NAMALWA (cell line): ENCODE results near the gene RNF152.

Experiments
- DNase-seq: peaks from one replicate; pipeline ENCODE4 v3.0.0-alpha.2; 2015; ENCODE audit warnings: low spot score

RNF152 gene

DNA sequence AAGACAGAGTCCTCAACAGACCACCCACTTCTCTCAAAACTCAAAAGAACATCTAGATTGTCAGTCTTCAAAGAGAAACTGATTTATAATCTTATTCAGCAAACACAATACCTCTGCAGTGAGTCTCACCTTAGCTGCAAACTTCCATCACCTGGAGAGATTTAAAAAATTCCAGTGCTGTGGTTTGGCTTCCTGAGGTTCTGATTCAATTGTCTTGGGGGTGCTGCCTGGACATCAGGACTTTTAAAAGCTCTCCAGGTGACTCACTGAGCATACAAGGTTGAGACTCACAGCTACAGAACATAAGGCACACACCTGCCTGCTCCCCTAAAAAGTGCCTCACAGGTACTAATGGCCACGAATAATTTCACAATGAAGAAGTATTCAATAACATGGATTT is 40.3 kb downstream of the RNF152 start:
- DNase-seq = no peak

DNA sequence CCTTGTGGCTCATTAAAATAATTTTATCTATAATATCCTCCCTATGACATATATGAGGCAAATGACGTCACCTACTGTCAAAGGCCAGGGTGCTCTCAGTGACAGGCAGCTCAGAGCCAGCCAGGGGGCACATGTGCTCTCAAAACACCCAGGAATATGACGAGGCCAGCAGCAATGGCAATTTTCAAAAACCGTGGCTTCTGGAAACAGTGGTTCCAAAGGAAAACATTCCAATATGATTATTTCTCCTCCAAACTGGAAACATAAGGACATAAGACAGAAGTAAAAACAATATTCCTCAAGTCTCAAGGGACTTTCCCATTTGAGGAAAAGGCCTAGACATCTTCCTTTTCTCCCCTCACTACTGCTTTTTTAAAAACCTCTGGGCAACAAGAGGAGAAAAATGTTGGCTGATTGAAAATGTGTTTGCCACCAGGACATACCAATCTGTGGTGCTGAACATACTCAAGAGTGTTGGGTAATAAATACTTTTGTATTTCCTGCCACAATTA is 40.8 kb downstream of the RNF152 start:
- DNase-seq = peak; percentile 2

DNA sequence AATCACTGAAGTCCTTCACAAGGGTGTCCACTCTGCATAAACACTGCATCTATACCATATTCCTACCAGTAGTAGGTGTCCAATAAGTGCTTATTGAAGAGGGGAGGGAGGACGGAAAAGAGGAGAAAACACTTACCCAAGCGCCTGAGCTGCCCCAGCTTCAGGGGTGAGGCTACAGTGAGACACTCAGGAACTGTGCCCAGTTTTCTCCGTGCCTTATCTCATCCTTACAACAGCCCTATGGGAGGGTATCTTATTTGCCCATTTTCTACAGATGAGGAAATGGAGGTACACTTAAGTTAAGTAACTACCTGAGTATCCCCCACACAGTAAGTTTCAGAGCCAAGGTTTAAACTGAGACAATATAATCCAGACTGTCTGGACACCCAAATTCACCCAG is 41.5 kb downstream of the RNF152 start:
- no peak for DNase-seq

DNA sequence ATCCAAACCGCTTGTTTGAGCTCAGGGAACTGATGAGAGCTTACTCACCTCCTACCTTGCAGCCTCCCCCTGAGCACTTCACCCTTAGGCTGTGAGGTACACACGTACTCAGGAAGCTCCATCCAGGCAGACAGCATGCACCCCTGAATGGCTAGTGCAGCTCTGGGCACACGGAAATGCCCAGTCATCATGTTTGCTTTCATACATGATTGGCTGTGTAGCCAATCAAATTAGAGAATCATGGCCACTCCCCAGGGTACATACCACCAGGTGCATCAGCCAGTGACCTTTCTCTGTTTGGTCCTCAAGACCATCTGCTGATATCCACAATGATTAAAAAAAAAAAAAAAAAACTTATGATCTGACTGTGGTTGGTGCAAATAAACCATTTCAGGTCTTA is 42.1 kb downstream of the RNF152 start:
- no peak for DNase-seq

DNA sequence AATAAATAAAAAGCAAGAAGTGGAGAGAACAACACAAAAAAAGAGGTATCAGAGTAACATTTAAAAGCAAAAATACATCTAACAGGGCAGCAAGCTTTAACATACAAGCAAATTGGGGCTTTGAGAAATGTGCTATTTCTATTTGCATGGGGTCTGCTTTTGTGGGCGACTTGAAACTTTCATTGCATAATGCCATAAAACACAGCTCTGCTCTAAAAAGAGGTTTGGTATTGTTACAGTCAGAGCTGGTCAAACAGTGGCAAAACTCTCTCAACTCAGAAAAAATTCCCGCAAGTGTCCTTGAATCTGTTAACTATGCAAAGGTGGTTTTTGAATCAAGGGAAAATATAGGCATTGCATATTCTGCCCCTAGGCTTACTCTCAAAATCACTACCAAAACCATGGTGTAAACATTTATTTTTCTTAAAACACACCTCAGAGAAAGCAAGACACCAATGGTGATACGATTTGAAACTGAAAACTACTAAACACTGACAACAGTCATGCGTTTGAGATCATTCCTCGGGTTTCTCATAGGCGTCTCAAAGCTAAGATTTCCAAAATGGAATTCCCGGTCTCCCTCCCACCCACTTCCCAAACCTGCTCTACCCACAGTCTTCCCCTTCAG is 45.5 kb downstream of the RNF152 start:
- DNase-seq = no peak

DNA sequence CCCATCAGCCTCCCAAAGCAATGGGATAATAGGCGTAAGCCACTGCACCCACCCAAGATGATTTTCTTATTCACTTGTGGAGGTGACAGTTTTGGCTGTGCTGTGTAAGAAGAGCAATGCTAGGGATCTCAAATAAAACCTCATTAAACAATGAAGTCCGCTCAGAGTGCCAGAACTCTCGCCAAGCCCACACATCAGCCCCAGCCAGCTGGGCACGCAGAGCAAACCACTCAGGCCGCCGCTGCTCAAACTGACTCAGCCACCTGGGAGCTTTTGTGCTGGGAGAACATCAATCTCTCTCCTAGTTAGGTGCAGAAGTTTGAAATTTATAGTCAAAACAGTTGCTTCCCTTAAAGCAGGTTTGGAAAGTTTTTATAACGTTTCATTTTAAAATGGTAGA is 47.6 kb downstream of the RNF152 start:
- no peak for DNase-seq

DNA sequence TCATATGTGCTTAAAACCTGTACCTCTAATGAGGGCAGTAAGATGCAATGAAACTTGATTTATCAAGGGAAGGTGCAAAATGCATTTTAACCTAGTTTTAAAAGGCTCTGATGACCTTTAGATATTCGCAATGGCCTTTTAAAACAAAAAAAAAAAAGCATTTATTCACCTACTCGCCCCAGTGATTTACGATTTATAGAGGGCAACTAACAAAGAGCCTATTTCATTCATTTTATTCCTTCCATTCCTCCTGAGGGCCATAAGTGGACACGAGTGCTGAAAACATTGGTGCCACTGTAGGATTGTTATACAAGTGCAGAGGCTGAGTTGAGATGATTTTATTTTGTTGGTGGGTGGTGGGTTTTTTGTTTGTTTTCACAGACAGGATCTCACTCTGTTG is 48.1 kb downstream of the RNF152 start:
- no peak for DNase-seq

DNA sequence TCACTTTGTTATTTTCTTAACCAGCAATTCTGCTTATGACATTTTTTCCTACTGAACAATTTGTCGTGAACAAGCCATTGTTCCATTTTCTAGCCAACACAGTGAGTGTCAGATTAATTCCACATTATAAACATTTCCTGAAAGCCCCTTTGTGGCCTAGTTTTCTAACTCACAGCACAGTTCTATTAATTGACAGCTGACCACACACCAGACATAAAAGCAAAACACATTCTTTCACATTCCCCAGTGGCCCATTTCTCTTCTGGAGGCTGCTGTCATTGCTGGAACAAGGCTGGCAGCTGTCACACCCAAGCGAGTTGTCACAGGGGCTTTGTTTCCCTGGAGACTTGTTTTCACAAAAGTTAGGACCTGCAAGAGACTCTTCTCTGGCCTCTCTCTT is 50.7 kb downstream of the RNF152 start:
- no peak for DNase-seq

DNA sequence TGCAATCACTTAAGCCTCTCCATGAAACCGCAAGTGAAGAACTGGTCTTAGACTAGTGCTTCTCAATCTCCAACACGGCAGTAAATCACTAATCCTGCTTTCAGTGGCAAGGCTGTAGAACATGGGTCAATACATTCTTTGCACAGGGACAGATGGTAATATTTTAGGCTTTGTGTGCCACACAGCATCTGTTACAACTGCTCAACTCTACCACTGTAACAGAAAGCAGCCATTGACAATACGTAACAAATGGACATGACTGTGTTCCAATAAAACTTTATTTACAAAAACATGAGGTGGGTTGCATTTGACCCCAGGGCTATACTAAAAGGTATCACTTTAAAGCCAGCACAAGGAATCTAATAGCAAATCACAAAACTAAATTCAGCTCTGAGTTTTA is 51.1 kb downstream of the RNF152 start:
- no peak for DNase-seq

DNA sequence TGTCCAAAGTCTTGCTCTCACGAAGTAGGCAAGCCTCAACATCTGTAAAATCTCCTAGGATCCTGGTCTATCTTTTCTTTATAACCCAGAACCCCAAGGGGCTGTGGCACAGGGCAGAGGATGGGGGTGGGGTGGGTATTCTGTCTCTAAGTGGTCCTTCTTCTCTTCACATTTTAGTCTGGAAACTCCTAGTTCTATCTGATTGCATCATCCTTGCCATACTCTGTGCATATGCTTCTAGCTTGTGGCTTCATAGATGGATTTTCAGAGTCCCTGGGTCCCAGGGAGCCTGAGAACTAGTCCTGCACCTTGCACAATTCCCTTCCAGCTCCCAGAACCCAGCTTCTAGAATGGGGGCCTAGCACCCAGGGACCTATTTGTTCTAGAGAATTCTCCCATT is 52.5 kb downstream of the RNF152 start:
- DNase-seq = no peak

DNA sequence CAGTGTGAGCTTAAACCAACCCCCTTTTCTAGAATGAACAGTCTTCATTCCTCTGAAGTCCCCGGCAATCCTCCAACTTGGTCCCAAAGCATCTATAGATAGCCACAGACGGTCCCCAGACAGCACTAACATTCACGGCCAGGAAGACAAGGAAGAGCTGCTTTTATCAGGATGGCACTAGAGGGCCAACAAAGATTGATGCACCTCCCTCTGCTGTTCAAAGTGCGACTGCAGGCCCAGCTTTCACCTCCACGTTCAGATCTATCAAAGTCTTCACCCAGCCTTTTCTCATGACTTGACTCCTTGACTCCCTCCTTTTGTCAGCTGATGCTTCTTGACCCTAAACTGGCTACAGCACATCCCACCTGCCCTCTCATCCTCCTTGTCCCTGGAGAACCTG is 54.3 kb downstream of the RNF152 start:
- no peak for DNase-seq

DNA sequence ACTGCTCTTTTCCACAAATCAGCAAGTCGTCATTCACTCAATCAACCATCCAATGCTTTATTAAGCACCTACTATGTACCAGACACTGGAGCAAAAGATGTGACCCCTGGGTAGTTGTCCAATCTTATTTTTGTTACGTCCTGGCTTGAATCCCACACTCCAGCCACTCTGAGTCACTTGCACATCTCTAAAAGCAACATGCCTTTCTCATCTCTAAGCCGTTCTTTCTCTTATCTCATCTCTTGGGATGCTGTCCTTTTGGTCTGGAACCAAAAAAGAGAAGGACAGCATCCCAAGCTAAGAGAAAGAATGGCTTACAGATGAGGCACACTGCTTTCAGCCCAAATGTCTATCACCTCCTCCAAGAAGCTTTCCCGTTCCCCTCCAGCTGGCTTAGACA is 58.8 kb downstream of the RNF152 start:
- DNase-seq = no peak

DNA sequence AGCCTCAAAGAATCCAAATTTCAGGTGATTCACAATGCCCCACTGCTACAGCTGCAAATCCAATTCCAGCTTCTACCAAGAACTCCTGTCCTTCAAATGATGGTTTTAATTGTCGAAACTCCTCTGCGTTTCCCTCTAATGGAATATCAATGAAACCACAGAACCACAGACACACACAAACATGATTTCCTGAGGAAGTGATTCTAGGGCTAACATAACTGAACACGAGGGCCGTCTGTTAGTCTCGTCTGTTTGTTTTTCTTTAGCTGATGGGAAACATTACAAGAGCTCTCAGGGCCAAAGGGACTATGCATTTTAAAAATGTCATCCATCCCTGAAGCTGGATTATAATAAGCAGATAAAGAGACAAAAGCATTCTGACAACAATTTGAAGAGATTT is 59.4 kb downstream of the RNF152 start:
- DNase-seq = peak; percentile 7

DNA sequence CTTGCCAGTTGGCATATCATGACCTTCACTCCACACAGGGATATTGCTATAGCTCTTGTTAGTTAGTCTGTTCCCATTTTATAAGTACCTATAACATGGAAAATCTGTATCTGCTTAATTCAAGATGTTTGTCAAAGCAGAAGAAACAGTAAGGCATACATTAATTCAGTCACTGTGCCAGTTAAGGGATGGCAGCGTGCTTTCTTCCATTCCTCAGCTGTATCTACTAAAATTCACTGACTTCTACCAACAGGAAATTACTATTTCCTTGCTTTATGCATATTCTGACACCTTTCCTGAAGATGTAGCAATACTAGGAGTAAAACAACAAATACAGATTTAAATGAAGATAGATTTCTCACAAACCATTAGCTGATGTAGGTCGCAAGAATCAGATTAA is 59.9 kb downstream of the RNF152 start:
- DNase-seq = no peak

DNA sequence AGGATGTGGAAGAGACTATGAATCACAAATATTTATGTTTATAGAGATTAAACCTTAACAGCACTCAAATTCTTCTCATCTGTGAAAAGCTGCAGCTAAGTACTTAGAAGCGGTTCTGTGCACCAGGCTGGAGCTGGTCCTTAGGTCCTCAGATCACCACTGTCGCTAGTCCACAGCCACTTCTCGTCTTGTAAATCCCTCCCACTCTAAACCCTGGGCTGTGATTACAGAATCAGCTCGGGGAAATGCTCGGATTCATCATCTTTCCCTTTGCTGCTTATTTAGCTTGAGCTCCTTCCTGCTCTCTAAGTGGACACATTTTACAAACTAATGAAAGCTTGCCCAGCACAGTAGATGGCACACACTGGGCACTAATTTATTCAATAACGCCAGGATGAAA is 61.7 kb downstream of the RNF152 start:
- DNase-seq = no peak

DNA sequence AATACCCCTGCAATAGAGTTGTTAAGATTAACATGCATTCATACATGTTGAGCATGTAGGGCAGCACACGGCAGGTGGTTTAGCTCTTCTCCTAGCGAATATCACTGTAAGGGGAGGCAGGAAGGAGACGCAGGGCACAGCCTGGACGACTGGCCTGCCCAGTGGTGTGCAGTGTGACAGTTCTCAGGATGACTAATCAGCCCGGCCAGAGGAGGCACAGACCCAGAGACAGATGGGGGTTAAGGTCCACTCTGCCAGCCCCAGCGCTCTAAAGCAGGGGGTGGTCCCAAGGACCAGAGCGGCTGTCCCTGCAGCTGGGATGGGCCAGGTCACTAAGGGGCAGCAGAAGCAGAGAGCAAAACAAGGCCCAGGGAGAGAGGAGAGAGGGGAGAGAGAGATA is 63.7 kb downstream of the RNF152 start:
- DNase-seq = no peak

DNA sequence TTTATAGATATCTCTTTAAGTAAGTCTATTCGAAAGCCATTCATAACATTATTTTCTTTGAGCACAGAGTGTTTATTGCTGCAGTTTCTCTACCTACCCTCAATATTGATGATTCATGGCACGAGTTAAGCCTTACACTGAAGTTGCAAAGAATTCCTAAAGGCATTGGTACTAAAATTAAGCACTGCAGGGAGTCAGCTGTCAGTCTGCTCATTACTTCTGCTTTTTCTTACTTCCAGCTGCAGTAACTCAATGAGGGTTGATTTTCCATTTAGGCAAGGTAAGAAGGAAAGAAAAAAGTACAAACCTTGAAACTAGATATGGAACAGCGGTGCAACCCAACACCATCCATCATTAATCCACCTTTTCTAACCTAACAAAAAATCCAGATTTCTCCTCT is 65.2 kb downstream of the RNF152 start:
- no peak for DNase-seq

DNA sequence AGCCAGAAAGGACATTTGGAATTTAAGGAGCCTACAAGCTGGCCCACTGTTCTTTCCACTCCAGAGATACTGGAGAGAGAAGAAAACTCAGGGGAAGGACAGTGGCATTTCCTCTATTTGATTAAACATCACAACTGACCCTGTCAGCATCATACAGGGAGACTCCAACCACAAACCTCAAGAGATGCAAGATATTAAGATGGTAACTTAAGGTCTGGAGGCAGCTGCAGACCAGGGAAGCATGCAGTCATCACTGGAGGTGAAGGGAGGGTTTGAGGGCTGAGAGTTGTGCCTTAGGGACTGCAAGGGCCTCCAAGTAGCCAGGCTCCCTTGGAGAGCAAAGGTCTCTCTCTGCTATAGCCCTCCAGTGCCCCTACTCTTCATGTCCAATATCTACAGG is 67.4 kb downstream of the RNF152 start:
- no peak for DNase-seq

DNA sequence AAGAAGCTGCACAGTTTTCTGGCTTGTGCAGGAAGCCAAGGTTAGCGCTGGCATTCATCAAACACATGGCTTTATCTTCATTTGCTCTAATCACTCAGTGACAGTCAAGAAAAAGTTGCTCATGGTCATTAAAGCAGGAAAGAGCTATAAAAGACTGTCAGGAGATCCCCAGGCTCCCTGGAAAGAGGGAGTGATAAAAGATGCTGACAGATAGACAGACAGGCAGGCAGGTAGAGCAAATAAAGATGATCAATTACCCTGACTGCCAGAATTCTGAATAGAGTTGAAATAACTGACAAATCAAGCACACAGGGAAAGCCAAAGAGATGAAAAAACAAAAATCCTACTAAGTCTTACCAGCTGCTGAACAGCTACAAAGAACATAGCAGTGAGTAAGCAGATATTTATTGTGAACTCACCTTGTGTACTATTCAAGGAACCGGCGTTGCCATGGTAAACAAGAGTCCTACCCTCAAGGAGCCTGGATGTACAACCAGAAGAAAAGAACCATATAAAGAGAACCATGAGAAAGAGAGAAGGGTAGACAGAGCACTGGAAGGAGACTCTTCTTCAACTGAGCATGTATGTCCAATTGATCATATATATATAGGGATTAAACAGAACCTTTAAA is 68.0 kb downstream of the RNF152 start:
- DNase-seq = no peak

DNA sequence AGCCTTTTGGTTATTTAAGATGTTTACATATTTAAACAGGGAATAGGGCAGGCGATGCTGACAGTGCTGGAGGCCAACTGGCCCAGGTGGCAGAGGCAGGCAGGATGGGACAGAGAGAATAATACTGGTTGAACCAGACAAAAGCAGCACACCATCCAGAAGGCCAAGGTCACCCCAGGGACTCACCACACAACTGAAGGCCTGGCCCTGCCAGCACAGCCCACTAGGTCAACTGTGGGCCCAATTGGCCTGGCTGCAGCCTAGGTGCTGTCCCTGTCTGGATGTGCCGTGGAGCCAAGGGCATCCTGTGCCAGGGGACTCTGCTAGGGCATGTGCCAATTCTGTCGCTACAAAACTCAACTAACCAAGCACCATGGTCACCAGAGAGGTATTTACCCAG is 69.2 kb downstream of the RNF152 start:
- DNase-seq = no peak

DNA sequence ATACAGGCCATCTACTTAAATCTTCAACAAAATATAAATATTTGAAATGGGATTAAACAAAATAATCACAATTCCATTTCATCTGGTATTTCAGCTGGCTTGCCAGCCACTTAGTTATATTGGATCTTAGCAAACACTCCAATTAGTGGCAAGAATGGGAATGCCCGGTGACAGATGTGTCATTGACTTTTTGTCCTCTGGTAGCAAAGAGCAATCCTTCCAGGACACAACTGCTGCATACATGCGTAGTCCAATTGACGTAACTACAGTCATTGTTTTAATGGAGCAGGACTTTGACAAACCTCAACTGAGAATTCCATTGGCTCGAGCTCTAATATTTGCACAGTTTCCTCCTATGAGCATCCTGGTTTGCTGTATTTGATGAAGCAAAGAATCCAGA is 69.9 kb downstream of the RNF152 start:
- DNase-seq = no peak

DNA sequence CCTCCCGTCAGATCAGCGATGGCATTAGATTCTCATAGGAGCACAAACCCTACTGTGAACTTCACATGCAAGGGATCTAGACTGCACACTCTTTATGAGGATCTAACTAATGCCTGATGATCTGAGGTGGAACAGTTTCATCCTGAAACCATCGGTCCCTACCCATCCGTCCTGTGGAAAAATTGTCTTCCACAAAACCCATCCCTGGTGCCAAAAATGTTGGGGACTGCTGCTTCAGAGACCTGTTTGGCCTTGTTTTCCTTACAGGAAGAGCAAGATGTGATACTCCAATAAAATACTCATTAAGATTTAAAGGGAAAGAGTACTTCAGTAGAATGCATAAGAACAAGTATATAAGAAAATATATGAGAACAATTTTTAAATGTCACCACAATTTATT is 71.1 kb downstream of the RNF152 start:
- no peak for DNase-seq

DNA sequence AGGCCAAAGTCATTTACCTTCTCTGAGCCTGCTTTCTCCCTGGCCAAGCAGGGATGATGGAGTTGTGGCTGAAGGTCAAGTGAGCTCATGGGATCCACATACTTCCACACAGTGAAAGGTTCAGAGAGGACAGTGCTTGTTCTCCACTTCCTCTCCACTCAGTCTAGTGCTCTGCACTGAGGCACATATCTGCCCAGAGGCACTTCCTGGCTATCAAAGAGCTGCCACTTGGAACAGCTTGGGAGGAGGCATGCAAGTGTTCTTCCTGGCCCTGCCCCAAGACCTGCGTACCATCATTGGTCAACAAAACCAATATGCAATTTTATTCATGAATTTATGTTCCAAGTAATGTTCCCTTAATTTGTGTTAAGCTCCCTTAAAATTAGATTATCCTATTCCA is 71.9 kb downstream of the RNF152 start:
- DNase-seq = no peak

DNA sequence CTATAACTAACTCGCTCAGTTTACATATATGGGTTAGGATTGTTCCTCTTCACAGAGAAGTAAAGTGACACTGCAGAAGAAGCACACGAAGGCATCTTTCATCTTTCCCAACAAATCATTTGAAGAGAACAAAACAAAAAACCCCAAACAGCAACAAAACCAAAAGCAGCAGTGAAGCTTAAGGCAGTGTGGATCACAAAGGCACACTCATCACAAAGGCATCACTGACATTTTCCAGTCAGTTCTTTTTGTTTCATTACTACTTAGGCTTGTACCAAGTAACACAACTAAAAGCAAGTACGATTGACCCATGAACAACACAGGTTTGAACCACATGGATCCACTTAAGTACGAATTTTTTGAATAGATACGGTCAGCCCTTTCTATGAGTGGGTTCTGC is 75.7 kb downstream of the RNF152 start:
- no peak for DNase-seq
